Muscle layer of duodenum (tissue), 2 donors: Measurements from ENCODE around the gene CXCL17.

Source experiments
- H3K27ac ChIP-seq: one replicate; pipeline ENCODE4 v1.7.0; 2013; ENCODE audit warnings: mild to moderate bottlenecking, low read length
- H3K27me3 ChIP-seq: one replicate; pipeline ENCODE4 v1.7.0; 2013; ENCODE audit warnings: low read depth, mild to moderate bottlenecking, control low read depth, low read length
- H3K36me3 ChIP-seq, 2 donors: one replicate each; pipeline ENCODE4 v1.7.0; 2013; ENCODE audit warnings: low read length in 2 of 2, control low read depth in 1 of 2, mild to moderate bottlenecking in 1 of 2; ENCODE audit not compliant: insufficient read depth in 2 of 2, control insufficient read depth in 1 of 2
- H3K4me1 ChIP-seq, 2 donors: one replicate each; pipeline ENCODE4 v1.7.0; 2013; ENCODE audit warnings: low read length in 2 of 2, mild to moderate bottlenecking in 2 of 2, control low read depth in 1 of 2, moderate library complexity in 1 of 2; ENCODE audit not compliant: insufficient read depth in 2 of 2, control insufficient read depth in 1 of 2
- H3K4me3 ChIP-seq, 2 donors: one replicate each; pipeline ENCODE4 v1.7.0; 2013; ENCODE audit warnings: low read length in 2 of 2, low read depth in 1 of 2, mild to moderate bottlenecking in 1 of 2
- H3K9me3 ChIP-seq, 2 donors: one replicate each; pipeline ENCODE4 v1.7.0; 2013; ENCODE audit warnings: low read length in 2 of 2, control low read depth in 1 of 2, mild to moderate bottlenecking in 1 of 2; ENCODE audit not compliant: control insufficient read depth in 1 of 2
- donor health status: healthy.

CXCL17 gene

DNA sequence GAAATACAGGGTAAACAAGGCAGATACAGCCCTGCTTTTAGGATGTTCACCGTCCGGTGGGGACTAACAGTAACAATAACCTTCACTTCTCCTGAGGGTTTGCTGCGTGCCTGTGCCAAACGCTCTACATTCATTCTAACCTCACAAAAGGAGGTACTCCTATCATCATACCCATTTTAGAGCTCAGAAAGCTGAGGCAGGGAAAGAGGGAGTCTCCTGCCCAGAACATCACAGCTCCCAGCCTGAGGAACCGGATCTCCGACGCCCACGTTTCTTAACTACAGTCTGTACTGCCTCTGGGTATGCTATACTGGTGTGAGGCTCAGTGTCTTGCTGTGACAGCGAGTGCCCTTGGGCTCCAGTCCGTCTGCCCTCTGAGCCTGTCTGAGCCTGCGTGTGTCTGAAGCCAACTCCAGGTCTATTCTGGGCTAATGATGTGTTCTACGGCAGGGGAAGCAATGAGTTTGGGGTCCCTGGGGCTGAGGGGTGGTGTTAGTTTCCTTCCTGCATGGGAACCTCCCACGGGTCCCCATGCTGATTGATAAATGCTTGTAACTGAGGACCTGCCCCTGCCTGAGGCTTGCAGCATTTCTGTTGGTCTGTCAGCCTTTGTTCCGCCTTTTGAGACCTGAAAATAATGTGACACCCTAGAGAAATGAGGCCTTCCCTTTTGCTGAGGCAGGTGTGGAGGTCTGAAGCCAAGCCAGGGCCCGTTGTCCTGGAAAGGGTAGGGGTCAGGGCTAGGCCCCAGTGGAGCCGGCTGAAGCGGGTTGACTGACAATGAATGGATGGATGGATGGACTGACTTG lies 20.4 kb downstream of the CXCL17 start:
- peak overlapping the region; percentile 66 to 78 for H3K4me3 ChIP-seq
- H3K27ac ChIP-seq = peak overlapping the region; percentile 45
- no peaks in the 10 kb centered on the region for H3K36me3 ChIP-seq
- peaks cover 0 to 26% of the 10 kb centered on the region in 2 donors for H3K4me1 ChIP-seq
- H3K9me3 ChIP-seq = no peaks in the 10 kb centered on the region
- H3K27me3 ChIP-seq = no peaks in the 10 kb centered on the region

DNA sequence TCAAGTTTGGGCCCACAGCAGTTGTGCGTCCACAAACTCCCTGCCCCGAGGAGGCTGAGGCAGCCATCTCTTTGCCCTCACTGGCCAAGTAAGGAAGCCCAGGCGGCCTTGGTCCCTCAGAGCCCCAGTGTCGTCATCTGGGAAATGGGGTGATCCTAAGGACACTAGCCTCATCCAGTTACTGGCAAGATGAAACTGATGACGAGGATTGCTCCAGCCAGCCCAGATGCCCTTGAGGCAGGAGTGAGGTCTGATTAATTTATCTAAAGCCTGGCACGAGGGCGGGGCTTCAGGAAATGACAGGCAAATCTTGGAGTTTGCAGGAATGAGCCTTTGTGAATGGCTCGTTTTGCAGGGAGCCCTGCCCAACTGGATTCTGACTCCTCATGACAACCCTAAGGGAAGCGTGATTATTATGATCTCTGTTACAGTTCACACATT lies 21.1 kb downstream of the CXCL17 start:
- Histone ChIP-seq H3K9me3 (no peaks in the 10 kb centered on the region), H3K27ac (no peak overlapping the region), H3K4me1 (peaks cover 0 to 26% of the 10 kb centered on the region in 2 donors), H3K4me3 (no peak overlapping the region), H3K36me3 (no peaks in the 10 kb centered on the region), H3K27me3 (no peaks in the 10 kb centered on the region)

DNA sequence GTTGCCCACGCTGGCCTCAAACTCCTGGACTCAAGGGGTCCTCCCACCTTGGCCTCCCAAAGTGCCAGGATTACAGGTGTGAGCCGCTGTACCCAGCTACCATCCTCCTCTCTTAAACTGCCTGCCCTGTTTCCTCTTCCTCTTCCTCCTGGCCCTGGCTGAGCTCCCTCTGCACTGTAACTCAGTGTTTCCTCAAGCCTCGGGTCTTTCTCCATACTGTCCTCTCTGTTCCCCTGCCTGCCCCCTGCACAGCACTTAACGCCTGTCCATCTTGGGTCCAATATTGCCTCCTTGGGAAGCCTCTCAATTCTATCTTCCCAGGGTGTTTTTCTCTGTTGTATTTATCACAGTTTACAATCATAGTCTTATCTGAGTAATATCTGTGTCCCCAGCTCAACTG lies 21.6 kb downstream of the CXCL17 start:
- Histone ChIP-seq H3K27ac (no peak overlapping the region), H3K4me3 (no peak overlapping the region), H3K4me1 (peaks cover 0 to 26% of the 10 kb centered on the region in 2 donors), H3K36me3 (no peaks in the 10 kb centered on the region), H3K9me3 (no peaks in the 10 kb centered on the region), H3K27me3 (no peaks in the 10 kb centered on the region)

DNA sequence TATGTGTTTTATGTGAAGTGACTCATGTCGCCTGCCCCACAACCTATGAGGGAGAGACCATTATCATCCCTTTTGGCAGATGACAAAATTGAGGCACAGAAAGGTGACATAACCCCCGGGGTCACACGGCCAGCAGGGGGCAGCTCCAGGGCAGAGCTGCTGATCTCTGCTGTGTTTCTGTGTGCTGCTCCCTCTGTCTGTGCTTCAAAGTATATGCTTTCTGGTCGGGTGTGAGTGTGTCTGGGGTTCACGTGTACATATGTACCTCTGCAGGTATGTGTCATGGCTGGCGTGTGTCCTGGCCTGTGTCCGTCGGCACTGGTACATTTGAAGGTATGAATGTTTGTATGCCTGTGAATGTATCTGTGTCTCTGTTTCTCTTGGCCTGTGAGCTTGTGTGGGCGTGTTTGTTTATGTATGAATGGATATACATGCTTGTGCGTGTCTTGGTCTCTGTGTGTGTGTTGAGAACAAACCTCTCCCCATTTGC lies 22.6 kb downstream of the CXCL17 start:
- Histone ChIP-seq H3K4me3 (no peak overlapping the region), H3K36me3 (no peaks in the 10 kb centered on the region), H3K4me1 (peaks cover 0 to 26% of the 10 kb centered on the region in 2 donors), H3K9me3 (no peaks in the 10 kb centered on the region), H3K27me3 (no peaks in the 10 kb centered on the region), H3K27ac (no peak overlapping the region)

DNA sequence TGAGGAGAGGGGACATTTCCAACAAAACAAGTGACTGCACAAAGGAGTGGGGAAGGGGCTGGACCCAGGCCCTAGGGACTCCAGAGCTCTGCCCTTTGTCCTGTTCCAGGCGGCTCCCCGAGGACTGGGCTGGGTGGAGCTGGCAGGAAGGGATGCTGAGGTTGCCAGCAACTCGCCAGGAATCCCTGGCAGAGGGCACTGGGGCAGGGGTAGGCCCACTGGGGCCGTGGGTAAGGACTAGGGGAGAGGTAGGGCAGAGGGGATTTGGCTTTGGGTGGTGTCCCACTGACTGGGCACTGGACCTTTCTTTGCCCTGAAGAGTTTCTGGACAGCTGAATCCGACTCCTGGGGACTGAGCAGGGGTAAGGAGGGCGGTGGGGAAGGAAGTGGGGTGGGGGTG lies 23.4 kb downstream of the CXCL17 start:
- Histone ChIP-seq H3K4me3 (no peak overlapping the region), H3K27me3 (no peaks in the 10 kb centered on the region), H3K36me3 (no peaks in the 10 kb centered on the region), H3K27ac (no peak overlapping the region), H3K4me1 (peaks cover 0 to 25% of the 10 kb centered on the region in 2 donors), H3K9me3 (no peaks in the 10 kb centered on the region)

DNA sequence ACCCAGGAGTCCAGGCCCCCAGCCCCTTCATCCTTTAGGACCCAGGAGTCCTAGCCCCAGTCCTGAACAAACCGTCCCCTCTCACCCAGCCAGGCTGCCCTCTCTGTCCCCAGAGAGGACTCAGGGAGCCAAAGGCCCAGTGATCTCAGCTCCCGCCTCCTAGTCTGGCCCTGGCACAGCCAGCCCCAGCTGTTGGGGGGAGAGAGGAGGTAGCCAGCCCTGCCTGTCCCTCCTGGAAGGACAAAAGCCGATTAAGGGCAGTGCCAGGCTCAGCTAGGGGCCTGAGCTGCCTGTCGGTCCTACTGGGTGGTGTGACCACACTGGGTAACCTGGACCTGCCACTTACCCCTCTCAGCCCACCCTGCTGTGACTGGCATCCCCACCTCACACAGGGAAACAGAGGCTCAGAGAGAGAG lies 30.1 kb downstream of the CXCL17 start:
- Histone ChIP-seq H3K27ac (no peak overlapping the region), H3K4me3 (no peak overlapping the region), H3K4me1 (peaks cover 0 to 8% of the 10 kb centered on the region in 2 donors), H3K27me3 (no peaks in the 10 kb centered on the region), H3K36me3 (peaks cover 0 to 6% of the 10 kb centered on the region in 2 donors), H3K9me3 (no peaks in the 10 kb centered on the region)

DNA sequence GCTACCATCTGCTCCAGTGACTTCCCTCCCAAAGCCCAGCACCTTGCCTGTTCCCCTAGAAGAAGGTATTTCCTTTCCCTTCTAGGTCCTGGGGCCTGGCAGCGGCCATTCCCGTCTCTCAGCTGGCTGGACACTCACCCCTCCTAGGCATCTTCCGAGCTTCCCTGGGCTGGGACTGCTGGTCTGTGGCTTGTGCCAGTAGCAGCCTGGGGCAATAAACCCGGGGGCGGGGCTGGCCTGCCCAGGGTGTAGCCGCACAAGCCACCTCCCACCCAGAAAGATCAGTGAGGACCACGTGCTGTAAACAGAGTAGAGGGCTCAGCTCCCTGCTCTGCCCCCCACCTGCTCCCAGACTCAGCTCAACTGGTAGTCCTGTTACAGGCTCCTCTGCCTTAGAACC lies 30.5 kb downstream of the CXCL17 start:
- Histone ChIP-seq H3K9me3 (no peaks in the 10 kb centered on the region), H3K36me3 (peaks cover 0 to 6% of the 10 kb centered on the region in 2 donors), H3K4me3 (no peak overlapping the region), H3K27me3 (no peaks in the 10 kb centered on the region), H3K27ac (no peak overlapping the region), H3K4me1 (peaks cover 0 to 8% of the 10 kb centered on the region in 2 donors)

DNA sequence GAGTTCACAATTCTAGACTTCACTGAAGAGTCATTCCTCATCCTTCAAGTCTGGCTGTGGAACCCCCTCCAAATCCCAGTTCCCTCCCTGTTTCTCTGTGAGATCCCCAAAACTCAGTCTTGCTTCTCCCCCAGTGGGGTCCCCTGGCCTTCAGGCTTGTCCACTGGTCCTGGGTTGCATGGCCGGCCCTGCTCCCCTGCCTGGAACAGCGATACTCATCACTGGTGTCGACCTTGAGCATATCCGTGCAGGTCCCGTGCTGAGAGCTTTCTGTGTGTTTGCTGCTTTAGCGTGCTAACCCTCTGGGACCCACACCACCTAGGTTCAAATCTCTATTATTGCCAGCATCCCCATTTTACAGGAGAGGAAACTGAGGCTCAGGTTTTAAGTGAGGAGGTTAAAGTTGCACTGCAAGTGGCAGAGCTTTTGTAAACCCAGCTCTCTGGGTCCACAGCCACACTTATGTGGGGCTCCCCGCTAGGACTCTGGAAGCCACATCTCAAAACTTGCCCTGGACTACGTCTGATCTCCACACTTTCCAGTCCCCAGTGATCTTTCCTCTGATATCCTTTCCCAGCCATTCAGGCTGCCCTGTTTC lies 31.1 kb downstream of the CXCL17 start:
- H3K4me3 ChIP-seq = no peak overlapping the region
- H3K27me3 ChIP-seq = no peaks in the 10 kb centered on the region
- peaks cover 0 to 6% of the 10 kb centered on the region in 2 donors for H3K36me3 ChIP-seq
- H3K27ac ChIP-seq = no peak overlapping the region
- H3K4me1 ChIP-seq = peaks cover 0 to 8% of the 10 kb centered on the region in 2 donors
- H3K9me3 ChIP-seq = no peaks in the 10 kb centered on the region

DNA sequence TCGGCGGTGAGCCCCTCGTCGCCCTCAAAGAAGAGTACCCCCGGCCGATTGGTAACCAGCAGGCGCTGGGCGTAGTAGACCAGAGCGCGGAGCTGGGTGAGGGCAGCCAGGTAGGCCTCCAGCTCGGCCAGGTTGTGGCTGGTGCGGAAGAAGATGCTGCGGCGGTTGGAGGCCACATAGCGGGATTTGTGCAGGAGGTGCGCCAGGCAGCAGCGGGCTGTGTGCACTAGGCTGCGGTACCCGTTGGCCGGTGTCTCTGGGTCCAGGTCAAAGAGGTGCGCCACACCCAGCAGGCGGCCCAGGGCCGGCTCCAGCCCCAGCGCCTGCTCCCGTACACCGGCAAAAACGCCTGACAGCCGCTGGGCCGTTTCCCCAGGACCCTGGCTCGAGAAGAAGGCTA lies 32.4 kb downstream of the CXCL17 start:
- H3K27me3 ChIP-seq = no peaks in the 10 kb centered on the region
- H3K4me3 ChIP-seq = no peak overlapping the region
- peaks cover 0 to 8% of the 10 kb centered on the region in 2 donors for H3K4me1 ChIP-seq
- H3K36me3 ChIP-seq = peaks cover 0 to 10% of the 10 kb centered on the region in 2 donors
- H3K9me3 ChIP-seq = no peaks in the 10 kb centered on the region
- no peak overlapping the region for H3K27ac ChIP-seq

DNA sequence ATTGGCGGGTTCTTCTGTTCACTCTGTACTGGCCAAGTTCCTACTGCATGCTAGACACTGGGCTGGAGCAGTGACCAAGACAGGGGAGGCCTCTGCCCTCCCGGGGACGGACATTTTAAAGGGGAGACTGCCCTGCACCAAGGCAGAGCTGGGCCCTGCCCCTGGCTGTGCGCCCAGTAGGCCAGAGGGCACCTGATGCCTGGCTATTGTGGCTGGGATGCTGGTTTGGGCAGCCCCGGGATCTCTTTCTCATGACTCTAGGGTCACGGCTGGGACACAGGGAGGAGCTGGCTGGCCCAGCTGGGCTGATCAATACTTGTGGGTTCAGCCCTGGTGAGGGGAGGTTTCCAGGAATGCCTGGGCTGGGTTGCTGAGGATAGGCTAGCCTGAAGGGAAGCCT lies 33.3 kb downstream of the CXCL17 start:
- H3K36me3 ChIP-seq = peaks cover 0 to 10% of the 10 kb centered on the region in 2 donors
- H3K27ac ChIP-seq = no peak overlapping the region
- peaks cover 0 to 8% of the 10 kb centered on the region in 2 donors for H3K4me1 ChIP-seq

DNA sequence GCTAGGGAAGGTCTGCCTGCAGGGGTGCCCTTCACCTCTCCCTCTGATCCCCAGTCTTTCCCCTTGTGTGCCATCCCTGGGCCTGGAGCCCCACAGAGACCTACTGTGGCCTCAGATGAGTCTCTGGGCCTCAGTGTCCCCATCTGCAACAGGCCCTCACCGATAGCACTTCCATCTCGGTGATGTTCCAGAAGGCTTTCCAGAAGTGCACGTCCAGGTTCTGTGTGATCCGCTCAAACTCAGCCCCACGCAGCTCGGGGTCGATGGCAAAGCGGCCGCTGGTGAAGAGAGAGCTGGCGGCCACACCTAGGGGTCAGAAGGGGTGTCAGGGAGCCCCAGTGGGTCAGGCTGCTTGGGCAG lies 35.0 kb downstream of the CXCL17 start:
- peaks cover 0 to 8% of the 10 kb centered on the region in 2 donors for H3K4me1 ChIP-seq
- H3K9me3 ChIP-seq = no peaks in the 10 kb centered on the region
- no peak overlapping the region for H3K4me3 ChIP-seq
- no peaks in the 10 kb centered on the region for H3K27me3 ChIP-seq
- peaks cover 0 to 10% of the 10 kb centered on the region in 2 donors for H3K36me3 ChIP-seq
- H3K27ac ChIP-seq = no peak overlapping the region

More for the DNA sequence above, 33.3 kb downstream of the CXCL17 start:
- H3K4me3 ChIP-seq = no peak overlapping the region
- no peaks in the 10 kb centered on the region for H3K9me3 ChIP-seq
- H3K27me3 ChIP-seq = no peaks in the 10 kb centered on the region
